Ovary (tissue), 9 donors: ENCODE measurements around the gene KRT83. TPM values are rescaled to one million over a fixed set of nuclear protein-coding genes. Genes with fewer than 3 reads are reported as not detected.

Source experiments
- DNase-seq, 5 donors: peaks; one replicate each; pipeline ENCODE4 v3.0.0-alpha.2; 2019 to 2020
- H3K27ac ChIP-seq, 2 donors: fragments of 200-600 bp; one replicate each; pipeline versions ENCODE4 v1.5.1 to v1.8.0; 2019 to 2022
- H3K27me3 ChIP-seq: fragments of 200-600 bp; one replicate; pipeline ENCODE4 v1.8.0; 2022
- H3K36me3 ChIP-seq: fragments of 200-600 bp; sonication (generic); one replicate; pipeline ENCODE4 v1.5.1; 2019
- H3K4me1 ChIP-seq: one replicate; pipeline ENCODE4 v1.8.1; 2013; ENCODE audit warnings: mild to moderate bottlenecking, moderate library complexity; ENCODE audit not compliant: insufficient read depth
- H3K4me3 ChIP-seq: fragments of 200-600 bp; sonication (generic); one replicate; pipeline ENCODE4 v1.5.1; 2017
- H3K9me3 ChIP-seq, 2 donors: fragments of 200-600 bp in 1 of 2; sonication (generic) in 1 of 2; one replicate each; pipeline versions ENCODE4 v1.5.1 to v1.8.1; 2013 to 2019; ENCODE audit warnings: mild to moderate bottlenecking in 1 of 2, moderate library complexity in 1 of 2
- CTCF ChIP-seq, 3 donors: fragments of 450-650 bp in 2 of 3; fragments of 200-600 bp in 1 of 3; IDR thresholded peaks; one replicate each; pipeline versions ENCODE4 v1.5.1 to v1.8.0; 2016 to 2022; ENCODE audit warnings: antibody characterized with exemption in 3 of 3, mild to moderate bottlenecking in 1 of 3
- EP300 ChIP-seq: sonication (generic); formaldehyde crosslinking; IDR thresholded peaks from one replicate; pipeline ENCODE4 v1.6.1; 2017; ENCODE audit warnings: antibody characterized with exemption
- POLR2A ChIP-seq: fragments of 450-650 bp; IDR thresholded peaks from one replicate; pipeline ENCODE4 v1.6.1; 2017; ENCODE audit warnings: antibody characterized with exemption, mild to moderate bottlenecking, moderate library complexity
- WGBS, 3 donors: extraction: QIAGEN DNeasy Blood & Tissue Kit in 1 of 3; methylation state at CpG; one replicate each; pipeline versions ENCODE4 v1.1.5 to v1.1.7; 2013 to 2017; 5-methylcytosine and 5-hydroxymethylcytosine counted together
- intact Hi-C, 4 donors: fragments of 100-400 bp; cut with DNase I; formaldehyde crosslinking; loops; one replicate each; pipeline versions ENCODE4 v1.11.0 to v1.15.1; 2022 to 2023
- polyA plus RNA-seq, 2 donors: library from polyadenylated mRNA; stranded (reverse); fragments of 200-250 nt in 1 of 2; fragments of 350-450 nt in 1 of 2; fragmentation: Illumina TruSeq in 1 of 2; extraction: RNeasy Lipid Tissue Mini Kit (QIAGEN cat#74804) in 1 of 2; gene quantifications; one replicate each; pipeline ENCODE4 v1.2.3, GENCODE V29; 2013 to 2014
- total RNA-seq, 7 donors: library from RNA; depleted of rRNA in 2 of 7; stranded (reverse); fragments of >200 nt in 2 of 7; fragmentation: NEBNext Ultra II Directional in 3 of 7; extraction: Animal tissue kit (Norgen Biotek cat#: 25700) in 3 of 7; gene quantifications; one replicate each; pipeline versions ENCODE4 v1.1.0 to v1.2.4, GENCODE V29; 2016 to 2023
- donor health status: DM: no; HTN: no; CAD: no; lungs with moderate emphysema.
- donor health status: DM: no; HTN: no; CAD: no.
- donor health status: Bipolar disorder and iron deficiency.
- donor health status: DM: yes; HTN: yes; CAD: no.
- donor health status: DM: no; HTN: no; CAD: no.
- donor health status: DM: yes; HTN: yes; CAD: no.

Gene KRT83
- total and polyA plus RNA-seq, 9 donors = not detected

GRCh38 chr12:52266514-52266913 is 54.7 kb downstream of the KRT83 start:
- no peaks in the 10 kb centered on the region for H3K36me3 ChIP-seq
- no peaks in the 10 kb centered on the region for H3K4me1 ChIP-seq
- no peak for DNase-seq
- H3K4me3 ChIP-seq = no peak overlapping the region
- no peaks in the 10 kb centered on the region for H3K27me3 ChIP-seq
- WGBS, 3 donors = 85 to 90% (median 85%) methylated on average over 2 of the region's 2 CpGs
- no peak overlapping the region for H3K27ac ChIP-seq
- TF ChIP-seq CTCF (IDR thresholded peaks at IDR 0.05) (no peak), POLR2A (no peak), EP300 (no peak)
- intact Hi-C loops = no loop called here
- H3K9me3 ChIP-seq = no peaks in the 10 kb centered on the region

- H3K27ac ChIP-seq = no peak overlapping the region
- DNase-seq = no peak
- no peaks in the 10 kb centered on the region for H3K9me3 ChIP-seq
- no peaks in the 10 kb centered on the region for H3K27me3 ChIP-seq
- H3K4me3 ChIP-seq = no peak overlapping the region
- no peaks in the 10 kb centered on the region for H3K36me3 ChIP-seq
- no peak for TF ChIP-seq EP300
- TF ChIP-seq CTCF (IDR thresholded peaks at IDR 0.05) = no peak
- no peak for TF ChIP-seq POLR2A
- 65 to 74% (median 70%) methylated on average over 2 of the region's 2 CpGs for WGBS, 3 donors
- no peaks in the 10 kb centered on the region for H3K4me1 ChIP-seq
- intact Hi-C loops = no loop called here
Measured at GRCh38 chr12:52264435-52264825, 56.8 kb downstream of the KRT83 start.

Other genes starting within 250 kb of the KRT83 start
- 1 to 10 TPM; 1.4 to 4.5 (median 2.8) TPM for gene SMIM41, start 241.7 kb downstream of the KRT83 start, total RNA-seq
- gene SMIM41, start 241.7 kb downstream of the KRT83 start, polyA plus RNA-seq = 1 to 10 TPM in 1 of 2 donors, under 1 TPM in 1; 0.32 to 3.4 TPM
- 10 to 100 TPM in 1 of 7 donors, 1 to 10 TPM in 2, under 1 TPM in 3, not detected in 1; 0.05 to 13.2 (median 0.99) TPM for gene KRT80, start 129.4 kb downstream of the KRT83 start, total RNA-seq
- 1 to 10 TPM in 1 of 2 donors, under 1 TPM in 1; 0.11 to 6.2 TPM for gene KRT80, start 129.4 kb downstream of the KRT83 start, polyA plus RNA-seq
- gene KRT7, start 88.2 kb downstream of the KRT83 start, total RNA-seq = 100 to 1,000 TPM in 1 of 7 donors, 10 to 100 TPM in 4, 1 to 10 TPM in 1, not detected in 1; 3.7 to 379 (median 29.1) TPM
- 1 to 10 TPM in 1 of 2 donors, under 1 TPM in 1; 0.37 to 2.1 TPM for gene KRT7, start 88.2 kb downstream of the KRT83 start, polyA plus RNA-seq
- gene KRT86, start 46.8 kb downstream of the KRT83 start, total RNA-seq = under 1 TPM in 1 of 7 donors, not detected in 6; 0.69 TPM
- gene KRT86, start 46.8 kb downstream of the KRT83 start, polyA plus RNA-seq = not detected
- 1 to 10 TPM in 1 of 7 donors, not detected in 6; 1.2 TPM for gene KRT81, start 29.9 kb downstream of the KRT83 start, total RNA-seq
- not detected for gene KRT81, start 29.9 kb downstream of the KRT83 start, polyA plus RNA-seq
- gene KRT85, start 46.1 kb upstream of the KRT83 start, total RNA-seq = not detected
- not detected for gene KRT85, start 46.1 kb upstream of the KRT83 start, polyA plus RNA-seq
- gene KRT84, start 64.3 kb upstream of the KRT83 start, total RNA-seq = not detected
- gene KRT84, start 64.3 kb upstream of the KRT83 start, polyA plus RNA-seq = not detected
- gene KRT82, start 84.9 kb upstream of the KRT83 start, total RNA-seq = not detected
- not detected for gene KRT82, start 84.9 kb upstream of the KRT83 start, polyA plus RNA-seq
- gene KRT75, start 113.0 kb upstream of the KRT83 start, total RNA-seq = under 1 TPM in 1 of 7 donors, not detected in 6; 0.08 TPM
- gene KRT75, start 113.0 kb upstream of the KRT83 start, polyA plus RNA-seq = not detected
- gene KRT6B, start 130.7 kb upstream of the KRT83 start, total RNA-seq = under 1 TPM in 1 of 7 donors, not detected in 6; 0.11 TPM
- not detected for gene KRT6B, start 130.7 kb upstream of the KRT83 start, polyA plus RNA-seq
- gene KRT6C, start 152.4 kb upstream of the KRT83 start, total RNA-seq = under 1 TPM in 1 of 7 donors, not detected in 6; 0.17 TPM
- gene KRT6C, start 152.4 kb upstream of the KRT83 start, polyA plus RNA-seq = not detected
- 10 to 100 TPM in 1 of 7 donors, 1 to 10 TPM in 3, under 1 TPM in 2, not detected in 1; 0.50 to 14.5 (median 1.4) TPM for gene KRT6A, start 171.9 kb upstream of the KRT83 start, total RNA-seq
- under 1 TPM in 1 of 2 donors, not detected in 1; 0.15 TPM for gene KRT6A, start 171.9 kb upstream of the KRT83 start, polyA plus RNA-seq
- 10 to 100 TPM in 2 of 7 donors, 1 to 10 TPM in 3, under 1 TPM in 1, not detected in 1; 1.00 to 16.1 (median 2.0) TPM for gene KRT5, start 199.0 kb upstream of the KRT83 start, total RNA-seq
- gene KRT5, start 199.0 kb upstream of the KRT83 start, polyA plus RNA-seq = under 1 TPM; 0.25 to 0.55 TPM
- not detected for gene KRT71, start 231.7 kb upstream of the KRT83 start, total RNA-seq
- gene KRT71, start 231.7 kb upstream of the KRT83 start, polyA plus RNA-seq = not detected